Kidney capillary endothelial cell (primary cell): ENCODE data around the gene PTPRN2.
"Not testable (repeated sequence)": the region's sequence is repeated elsewhere in the genome, so short reads cannot be mapped to it uniquely, and the experiment has no call there.

ENCODE experiments used
- DNase-seq: peaks from one replicate; pipeline ENCODE4 v3.0.0-alpha.2; 2018; ENCODE audit warnings: low spot score

Gene PTPRN2

GRCh38 chr7:158532093-158532627, 55.5 kb downstream of the PTPRN2 start:
- DNase-seq = no peak

DNA sequence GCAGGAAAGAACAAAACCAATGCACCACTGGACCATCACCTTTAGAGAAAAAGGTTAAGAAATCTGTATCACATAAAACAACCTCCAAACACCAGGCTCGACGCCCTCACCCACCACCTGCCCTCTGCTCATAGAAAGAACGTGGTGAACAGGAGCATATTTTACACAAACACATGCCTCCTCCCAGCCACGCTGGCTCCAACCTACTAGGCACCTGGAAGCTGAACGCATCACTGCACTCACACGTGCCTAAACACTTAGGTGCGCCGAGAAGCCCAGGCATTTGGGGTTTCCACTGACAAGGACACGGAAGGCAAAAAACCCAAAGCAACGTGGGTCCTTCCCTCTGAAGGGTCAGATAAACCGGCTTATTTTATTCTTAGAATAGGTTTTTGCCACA, 56.0 kb downstream of the PTPRN2 start:
- DNase-seq = no peak

- no peak for DNase-seq
Measured at GRCh38 chr7:158530800-158531609, 56.6 kb downstream of the PTPRN2 start.

DNA sequence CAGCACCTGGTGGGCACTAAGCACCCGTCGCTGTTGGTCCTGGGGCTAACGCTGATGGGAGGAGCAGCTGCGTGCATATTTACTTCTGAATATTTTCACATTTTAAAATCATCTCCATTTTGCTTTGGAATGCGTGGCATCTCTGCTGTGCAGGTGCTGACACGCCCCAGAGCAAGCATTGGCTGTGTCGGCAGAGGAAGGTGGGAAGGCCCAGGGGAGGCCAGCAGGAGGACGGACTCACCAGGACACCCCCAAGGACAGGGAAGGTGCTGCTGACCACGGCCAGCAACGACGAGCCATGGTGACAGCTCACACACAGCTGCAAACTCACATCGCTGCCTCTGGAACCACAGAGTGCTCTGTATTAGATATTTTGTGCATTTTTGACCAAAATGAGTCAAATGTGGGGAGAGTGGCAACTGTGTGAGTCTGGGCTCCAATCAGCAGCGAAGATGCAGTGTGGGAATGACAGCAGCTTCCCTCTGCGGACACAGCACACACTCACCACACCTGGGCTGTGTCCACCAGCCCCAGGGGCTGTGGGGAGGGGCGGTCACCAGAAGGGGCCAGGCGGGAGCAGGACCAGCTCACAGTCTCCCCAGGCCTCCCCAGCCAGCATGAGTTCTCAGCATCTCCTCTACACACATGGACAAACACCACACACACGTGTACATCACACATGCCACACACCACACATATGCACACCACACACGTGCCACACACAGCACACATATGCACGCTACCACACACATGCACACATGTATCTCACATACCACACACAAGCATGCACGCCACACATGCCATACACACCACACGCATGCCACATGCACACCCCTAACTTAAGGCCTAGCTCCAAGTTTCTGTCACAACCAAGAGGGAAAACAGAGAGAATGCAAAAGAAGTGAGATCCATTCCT, 58.2 kb downstream of the PTPRN2 start:
- no peak for DNase-seq

DNA sequence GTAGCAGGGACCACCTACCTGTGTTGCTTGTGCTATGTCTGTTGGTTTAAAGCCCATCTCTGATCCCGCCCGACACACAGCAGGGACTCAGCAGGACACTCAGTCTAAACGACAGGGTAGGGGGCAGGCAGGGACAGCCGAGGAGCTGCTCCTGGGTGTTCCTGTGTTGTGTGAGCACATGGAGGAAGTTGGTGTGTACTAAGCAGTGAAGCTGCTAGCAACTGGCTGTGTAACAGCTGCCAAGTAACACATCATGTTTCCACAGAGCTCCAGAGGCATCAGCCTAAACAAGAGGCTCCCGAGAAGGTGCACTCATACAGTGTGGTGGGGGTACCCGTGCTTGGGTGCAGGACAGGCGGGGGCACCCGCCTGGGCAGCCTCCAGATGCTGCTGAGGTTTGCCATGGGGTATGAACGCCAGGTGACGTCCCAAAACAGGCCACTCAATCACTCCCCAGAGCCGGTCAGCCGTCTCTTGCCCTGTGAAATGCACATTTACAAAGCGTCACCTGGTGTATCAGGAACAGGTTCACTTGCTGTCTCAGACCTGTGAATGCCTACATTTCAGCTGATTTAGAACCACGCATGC, 59.6 kb downstream of the PTPRN2 start:
- DNase-seq = no peak

GRCh38 chr7:158527495-158527894, 60.1 kb downstream of the PTPRN2 start:
- DNase-seq = no peak

GRCh38 chr7:158527038-158527437, 60.6 kb downstream of the PTPRN2 start:
- no peak for DNase-seq

DNA sequence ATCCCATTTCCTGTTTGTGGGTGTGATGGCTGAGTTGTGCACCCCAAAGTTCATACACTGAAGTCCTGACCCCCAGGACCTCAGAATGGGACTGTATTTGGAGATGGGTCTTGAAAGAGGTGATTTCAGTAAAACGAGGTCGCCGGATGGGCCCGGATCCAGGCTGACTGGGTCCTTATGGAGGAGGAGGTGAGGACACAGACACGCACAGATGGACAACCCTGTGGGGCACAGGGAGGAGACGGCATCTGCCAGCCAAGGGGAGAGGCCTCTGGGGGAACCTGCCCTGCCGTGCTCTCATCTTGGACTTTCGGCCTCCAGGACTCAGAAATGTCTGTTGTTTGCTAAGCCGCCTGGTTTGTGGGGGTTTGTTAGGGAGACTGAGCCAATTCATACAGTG, 61.1 kb downstream of the PTPRN2 start:
- DNase-seq = no peak

- no peak for DNase-seq
Measured at GRCh38 chr7:158525648-158526484, 61.8 kb downstream of the PTPRN2 start.

DNA sequence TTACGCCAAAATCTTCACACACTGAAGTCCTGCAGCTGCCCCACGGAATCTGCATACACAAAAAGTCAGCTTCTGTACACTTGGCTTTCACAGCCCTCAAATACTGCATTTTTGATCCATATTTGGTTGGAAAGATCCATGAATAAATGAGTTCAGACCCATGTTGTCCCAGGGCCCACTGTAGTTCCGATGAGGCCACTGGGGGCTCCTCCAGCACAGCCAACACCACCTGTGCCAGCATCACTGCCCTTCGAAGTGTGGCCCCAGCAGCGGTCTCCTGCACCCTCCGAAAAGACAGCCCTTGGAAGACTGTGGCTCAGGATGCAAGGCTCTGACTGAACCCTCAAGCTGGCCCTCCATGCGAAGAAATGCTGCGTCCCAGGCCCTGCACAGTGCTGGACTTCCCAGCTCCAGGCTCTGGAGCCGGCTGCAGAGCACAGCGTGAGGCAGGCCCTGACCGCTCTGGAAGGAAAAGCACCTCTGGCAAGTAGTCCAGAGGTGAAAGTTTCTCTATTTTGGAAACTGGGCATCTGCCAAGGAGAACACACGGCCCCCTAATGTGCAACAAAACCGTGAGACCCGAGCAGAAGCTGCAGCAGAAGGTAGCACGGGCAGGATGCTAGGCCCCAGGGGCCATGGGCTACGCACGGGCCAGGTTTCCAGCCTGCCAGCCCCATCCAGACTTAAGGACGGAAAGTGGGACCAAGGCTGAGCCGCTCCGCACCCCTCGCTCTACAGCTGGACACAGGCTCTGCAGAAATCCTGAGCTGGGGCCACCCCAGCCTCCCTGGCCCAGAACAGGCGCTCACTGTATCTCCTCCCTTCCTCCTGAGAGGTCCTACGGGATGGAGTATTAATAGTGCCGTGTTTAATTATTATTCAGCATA, 62.6 kb downstream of the PTPRN2 start:
- DNase-seq = no peak

GRCh38 chr7:158524286-158524685, 63.3 kb downstream of the PTPRN2 start:
- DNase-seq = not testable (repeated sequence)

DNA sequence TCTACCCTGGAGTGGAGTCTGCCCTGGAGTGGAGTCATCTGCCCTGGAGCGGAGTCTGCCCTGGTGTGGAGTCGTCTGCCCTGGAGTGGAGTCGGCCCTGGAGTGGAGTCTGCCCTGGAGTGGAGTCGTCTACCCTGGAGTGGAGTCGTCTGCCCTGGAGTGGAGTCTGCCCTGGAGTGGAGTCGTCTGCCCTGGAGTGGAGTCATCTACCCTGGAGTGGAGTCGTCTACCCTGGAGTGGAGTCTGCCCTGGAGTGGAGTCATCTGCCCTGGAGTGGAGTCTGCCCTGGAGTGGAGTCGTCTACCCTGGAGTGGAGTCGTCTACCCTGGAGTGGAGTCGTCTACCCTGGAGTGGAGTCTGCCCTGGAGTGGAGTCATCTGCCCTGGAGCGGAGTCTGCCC, 63.7 kb downstream of the PTPRN2 start:
- DNase-seq = not testable (repeated sequence)

- DNase-seq = not testable (repeated sequence)
Measured at GRCh38 chr7:158523165-158523856, 64.3 kb downstream of the PTPRN2 start.

DNA sequence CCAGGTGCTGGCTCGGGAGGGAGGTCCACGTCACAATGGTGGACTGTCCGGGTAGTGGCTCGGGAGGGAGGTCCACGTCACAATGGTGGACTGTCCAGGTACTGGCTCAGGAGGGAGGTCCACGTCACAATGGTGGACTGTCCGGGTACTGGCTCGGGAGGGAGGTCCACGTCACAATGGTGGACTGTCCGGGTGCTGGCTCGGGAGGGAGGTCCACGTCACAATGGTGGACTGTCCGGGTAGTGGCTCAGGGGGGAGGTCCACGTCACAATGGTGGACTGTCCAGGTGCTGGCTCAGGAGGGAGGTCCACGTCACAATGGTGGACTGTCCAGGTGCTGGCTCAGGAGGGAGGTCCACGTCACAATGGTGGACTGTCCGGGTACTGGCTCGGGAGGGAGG, 65.8 kb downstream of the PTPRN2 start:
- not testable (repeated sequence) for DNase-seq

- no peak for DNase-seq
Measured at GRCh38 chr7:158520825-158521224, 66.8 kb downstream of the PTPRN2 start.

DNA sequence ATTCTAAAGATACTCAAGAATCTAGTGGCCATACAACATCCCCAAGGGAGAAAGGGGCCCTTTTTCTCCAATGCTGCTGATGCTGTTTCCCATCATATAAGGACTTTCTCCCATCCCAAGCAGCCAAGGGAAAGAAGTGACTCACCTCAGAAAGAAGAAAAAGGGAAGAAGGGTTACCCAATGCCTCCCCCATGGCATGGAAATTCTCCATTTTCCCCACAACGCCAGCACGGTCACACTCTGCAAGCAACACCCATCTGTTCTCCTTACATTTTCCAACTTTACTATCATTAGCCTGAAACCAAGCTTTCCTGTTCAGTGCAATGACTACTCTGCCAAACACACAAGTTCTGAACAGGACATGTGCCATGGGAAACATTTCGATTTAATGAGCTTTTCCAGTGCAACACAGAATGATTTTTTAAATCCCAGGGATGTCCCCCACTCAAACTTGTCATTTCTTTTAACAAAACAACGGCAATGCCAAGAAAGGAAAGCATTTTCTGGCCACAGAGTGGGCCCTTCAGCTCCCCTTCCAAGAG, 67.9 kb downstream of the PTPRN2 start:
- DNase-seq = no peak

DNA sequence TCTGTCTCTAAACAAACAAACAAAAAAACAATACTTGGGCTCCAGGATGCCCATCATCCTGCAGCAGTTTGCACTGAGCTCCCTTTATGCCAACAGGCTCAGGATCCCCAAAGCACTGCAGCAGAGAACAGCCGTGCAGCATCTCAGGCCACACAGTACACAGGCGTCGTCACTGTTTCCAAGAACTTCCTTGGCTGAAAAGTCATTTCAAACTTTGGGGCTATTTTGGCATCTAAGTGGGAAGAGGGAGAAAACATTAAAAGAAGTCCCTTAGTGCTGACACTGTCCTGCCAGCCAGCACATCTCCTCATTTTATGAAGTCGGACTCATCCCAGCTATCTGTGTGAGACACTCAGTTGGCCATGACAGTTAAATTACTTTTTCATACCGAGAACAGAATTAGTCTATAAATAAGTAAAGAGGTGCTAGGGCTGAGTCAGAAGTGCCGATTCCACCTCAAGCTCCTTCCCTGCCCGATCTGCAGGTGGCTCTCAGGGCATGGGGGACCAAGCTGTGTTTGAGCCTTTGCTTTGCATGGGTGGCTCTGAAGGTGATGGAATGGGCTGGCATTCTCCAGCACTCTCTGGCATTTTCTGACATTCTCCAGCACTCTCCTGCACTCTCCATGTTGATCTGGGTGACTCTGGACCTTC, 68.5 kb downstream of the PTPRN2 start:
- DNase-seq = no peak

GRCh38 chr7:158517571-158517970, 70.1 kb downstream of the PTPRN2 start:
- DNase-seq = no peak

DNA sequence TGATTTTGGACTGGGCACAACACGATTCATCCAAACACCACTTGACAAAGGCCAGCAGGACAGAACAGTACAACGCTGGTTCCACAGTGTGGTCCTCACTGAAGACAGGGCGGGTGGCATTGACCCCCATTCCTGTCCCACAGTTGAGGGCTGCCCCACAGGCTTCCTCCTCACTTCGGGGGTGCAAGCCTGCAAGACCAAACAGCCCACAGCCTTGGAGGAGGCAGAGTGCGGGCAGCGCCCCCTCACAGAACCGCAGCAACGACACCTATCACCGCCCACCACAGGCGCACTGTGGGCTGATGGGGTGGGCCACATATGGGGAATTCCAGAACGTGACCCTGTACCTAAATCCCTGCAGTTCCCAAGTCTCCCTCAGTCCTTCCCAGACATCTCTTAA, 70.6 kb downstream of the PTPRN2 start:
- DNase-seq = no peak
